BJ (cell line): ENCODE results near the gene ANKS1A. TPM values are rescaled to one million over a fixed set of nuclear protein-coding genes. Genes with fewer than 3 reads are reported as not detected.

Experiments
- CTCF ChIA-PET: fragments of 350-600 bp; formaldehyde crosslinking; extraction: SDS; loops from one replicate; lab custom pipeline; 2021; ENCODE audit warnings: antibody characterized with exemption, inconsistent platforms; lab: Yijun Ruan, JAX
- POLR2A ChIA-PET: fragments of 300-600 bp; sonication (Branson Sonifier 250); formaldehyde crosslinking; extraction: SDS; loops from one replicate; lab custom pipeline; 2021; ENCODE audit warnings: antibody characterized with exemption; lab: Charles Lee
- DNase-seq: peaks from one replicate; pipeline ENCODE4 v3.0.0-alpha.2; 2011; ENCODE audit warnings: low read depth
- H3K27me3 ChIP-seq: 2 replicates; pipeline ENCODE4 v1.6.0; 2011; ENCODE audit warnings: low read length; ENCODE audit not compliant: control insufficient read depth, insufficient read depth
- H3K36me3 ChIP-seq: 2 replicates; pipeline ENCODE4 v1.5.1; 2011; ENCODE audit warnings: low read length; ENCODE audit not compliant: control insufficient read depth, insufficient read depth
- H3K4me3 ChIP-seq: 2 replicates; pipeline ENCODE4 v1.5.1; 2011; ENCODE audit warnings: low read depth, mild to moderate bottlenecking, control low read depth, low read length
- polyA plus RNA-seq: library from polyadenylated mRNA; depleted of rRNA; stranded (reverse); fragments of >200 nt; gene quantifications from 2 replicates; pipeline ENCODE4 v1.2.3, GENCODE V29; 2011
- TF ChIP-seq, protein P1 (sequence below): IDR thresholded peaks from 2 replicates; pipeline ENCODE4 v1.5.1; 2011; ENCODE audit warnings: low read depth, mild to moderate bottlenecking, control low read depth, inconsistent platforms, low read length, moderate library complexity; ENCODE audit not compliant: insufficient read depth

ANKS1A gene
- polyA plus RNA-seq, 1 experiment, result 4.2 TPM

DNA sequence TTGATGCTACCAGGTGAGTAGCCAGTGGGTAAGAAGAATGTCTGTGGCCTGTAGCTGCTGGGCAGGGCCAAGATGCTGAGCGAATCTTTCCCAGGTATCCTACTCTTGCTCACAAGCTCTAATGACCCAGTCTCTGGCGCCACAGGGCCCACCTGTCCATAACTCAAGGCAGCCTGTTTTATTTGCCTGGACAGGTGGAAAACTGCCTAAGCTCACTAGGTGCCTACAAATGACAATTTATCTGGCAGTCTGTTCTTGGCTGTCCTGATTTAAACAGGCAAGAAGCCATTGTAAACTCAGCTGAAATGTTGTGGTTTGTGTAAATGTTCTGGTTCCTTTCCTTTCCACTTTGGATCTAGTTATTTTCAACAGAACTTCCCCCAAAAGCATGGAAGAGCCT is 138.8 kb downstream of the ANKS1A start:
- CTCF ChIA-PET, result interaction anchor here (0.8 to 2.1 kb wide), 5 partner anchors 20 to 100 kb away, joined by 3 to 6 read pairs (median 3); no protein-coding TSS in a partner anchor

DNA sequence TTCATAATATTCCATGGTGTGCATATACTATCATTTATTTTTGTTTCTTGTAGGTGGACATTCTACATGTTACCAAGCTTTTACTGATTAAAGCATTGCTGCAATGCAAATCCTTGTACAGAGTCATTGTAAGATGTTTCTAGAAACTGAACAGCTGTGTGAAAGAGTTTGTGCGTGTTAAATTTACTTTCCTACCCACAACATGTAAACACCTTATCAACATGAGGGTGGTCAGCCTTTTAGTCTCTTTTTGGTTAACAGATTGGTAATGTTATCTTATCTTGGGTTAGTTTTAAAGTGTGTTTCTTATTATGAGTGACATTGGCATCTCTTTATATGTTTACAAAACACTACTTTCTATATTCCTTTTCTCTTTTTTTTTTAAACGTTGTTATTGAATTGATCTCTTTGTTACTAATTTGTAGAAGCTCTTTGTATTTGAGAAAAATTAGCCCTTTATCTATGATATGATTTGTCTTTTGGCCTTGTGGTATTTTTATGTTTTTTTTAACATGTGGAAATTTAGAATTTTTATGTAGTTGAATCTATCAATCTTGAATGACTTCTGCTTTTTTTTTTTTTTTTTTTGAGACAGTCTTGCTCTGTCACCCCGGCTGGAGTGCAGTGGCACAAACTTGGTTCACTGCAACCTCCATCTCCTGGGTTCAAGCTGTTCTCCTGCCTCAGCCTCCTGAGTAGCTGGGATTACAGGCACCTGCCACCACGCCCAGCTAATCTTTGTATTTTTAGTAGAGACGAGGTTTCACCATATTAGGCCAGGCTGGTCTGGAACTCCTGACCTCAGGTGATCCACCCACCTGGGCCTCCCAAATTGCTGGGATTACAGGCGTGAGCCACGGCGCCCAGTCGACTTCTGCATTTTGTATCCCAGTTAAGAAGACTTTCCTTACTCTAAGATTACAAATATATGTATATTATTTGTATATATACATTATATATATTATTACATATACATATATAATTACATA is 140.0 kb downstream of the ANKS1A start:
- Histone ChIP-seq H3K27me3 (no peaks in the 10 kb centered on the region), H3K36me3 (no peaks in the 10 kb centered on the region), H3K4me3 (no peak overlapping the region)
- POLR2A ChIA-PET, result no interaction called here
- TF ChIP-seq, protein P1, sequence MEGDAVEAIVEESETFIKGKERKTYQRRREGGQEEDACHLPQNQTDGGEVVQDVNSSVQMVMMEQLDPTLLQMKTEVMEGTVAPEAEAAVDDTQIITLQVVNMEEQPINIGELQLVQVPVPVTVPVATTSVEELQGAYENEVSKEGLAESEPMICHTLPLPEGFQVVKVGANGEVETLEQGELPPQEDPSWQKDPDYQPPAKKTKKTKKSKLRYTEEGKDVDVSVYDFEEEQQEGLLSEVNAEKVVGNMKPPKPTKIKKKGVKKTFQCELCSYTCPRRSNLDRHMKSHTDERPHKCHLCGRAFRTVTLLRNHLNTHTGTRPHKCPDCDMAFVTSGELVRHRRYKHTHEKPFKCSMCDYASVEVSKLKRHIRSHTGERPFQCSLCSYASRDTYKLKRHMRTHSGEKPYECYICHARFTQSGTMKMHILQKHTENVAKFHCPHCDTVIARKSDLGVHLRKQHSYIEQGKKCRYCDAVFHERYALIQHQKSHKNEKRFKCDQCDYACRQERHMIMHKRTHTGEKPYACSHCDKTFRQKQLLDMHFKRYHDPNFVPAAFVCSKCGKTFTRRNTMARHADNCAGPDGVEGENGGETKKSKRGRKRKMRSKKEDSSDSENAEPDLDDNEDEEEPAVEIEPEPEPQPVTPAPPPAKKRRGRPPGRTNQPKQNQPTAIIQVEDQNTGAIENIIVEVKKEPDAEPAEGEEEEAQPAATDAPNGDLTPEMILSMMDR, result no peak
- no peak for DNase-seq
- CTCF ChIA-PET, result interaction anchor here (1.0 kb wide), 1 partner anchor 10 kb away, joined by 3 read pairs; no protein-coding TSS in a partner anchor

More for the DNA sequence above, 138.8 kb downstream of the ANKS1A start:
- TF ChIP-seq, protein P1, result no peak
- POLR2A ChIA-PET, result no interaction called here
- Histone ChIP-seq H3K4me3 (no peak overlapping the region), H3K27me3 (no peaks in the 10 kb centered on the region), H3K36me3 (no peaks in the 10 kb centered on the region)
- no peak for DNase-seq

DNA sequence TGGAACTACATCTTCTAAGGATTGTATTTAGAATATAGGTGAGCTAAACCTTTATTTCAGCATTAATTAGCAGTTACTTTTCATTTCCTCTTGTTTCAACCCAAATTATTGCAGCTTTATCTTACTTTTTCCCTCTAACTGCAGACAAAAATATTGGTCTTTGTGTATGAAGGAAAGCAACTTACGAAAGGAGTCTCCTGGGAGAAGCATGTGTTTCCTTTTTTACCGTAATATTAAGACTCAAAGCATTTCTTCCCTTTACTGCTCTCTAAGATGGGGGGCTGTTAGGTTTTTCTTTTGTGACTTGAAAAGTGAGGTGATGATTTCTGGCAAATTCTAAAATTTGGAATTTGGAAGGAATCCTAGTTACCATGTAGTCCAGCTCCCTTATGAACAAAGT is 141.0 kb downstream of the ANKS1A start:
- TF ChIP-seq, protein P1, result no peak
- ChIA-PET CTCF (no interaction called here), POLR2A (no interaction called here)
- Histone ChIP-seq H3K4me3 (no peak overlapping the region), H3K27me3 (no peaks in the 10 kb centered on the region), H3K36me3 (no peaks in the 10 kb centered on the region)
- DNase-seq, result no peak

DNA sequence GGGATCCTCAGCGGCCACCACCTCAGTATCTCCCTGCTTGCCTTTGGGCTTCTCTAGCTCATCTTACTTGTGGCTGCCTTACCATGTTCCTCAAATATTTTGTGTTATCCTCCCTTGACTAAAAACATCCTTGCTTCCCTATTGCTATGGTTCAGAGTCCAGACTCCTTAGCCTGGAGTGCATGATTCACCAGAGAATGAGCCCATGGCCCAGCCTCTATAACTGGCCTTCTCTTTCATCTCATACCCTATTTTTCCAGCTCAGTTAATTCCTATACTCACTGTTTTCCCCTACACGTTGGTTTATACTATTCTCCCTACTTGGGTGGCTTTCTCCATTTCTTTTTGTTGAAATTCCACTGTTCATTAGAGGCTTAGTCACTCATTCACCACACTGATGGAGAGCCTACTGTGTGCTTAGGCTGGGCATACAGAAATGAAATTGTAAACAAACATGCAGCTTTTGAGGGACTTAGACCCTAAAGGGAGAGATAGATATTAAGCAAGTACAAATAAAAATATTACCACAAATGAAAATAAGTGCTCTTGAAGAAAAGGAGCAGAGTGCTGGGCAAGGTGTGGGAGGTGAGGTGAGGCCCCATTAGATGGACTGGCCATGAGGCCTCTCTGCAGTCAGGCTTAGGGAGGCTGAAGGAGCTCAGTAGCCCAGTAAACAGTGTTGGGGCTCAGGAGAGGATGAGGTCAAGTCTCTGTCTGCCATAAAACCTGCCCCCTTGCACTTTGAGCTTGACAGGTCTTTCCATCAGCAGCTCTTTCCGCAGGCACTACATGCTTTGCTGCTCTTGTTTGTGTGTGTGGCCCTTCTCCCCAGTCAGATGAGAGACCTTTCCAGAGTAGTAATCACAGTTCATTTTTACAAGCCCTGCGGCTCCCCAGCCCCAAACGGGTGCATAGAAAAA is 142.8 kb downstream of the ANKS1A start:
- Histone ChIP-seq H3K27me3 (no peaks in the 10 kb centered on the region), H3K4me3 (no peak overlapping the region), H3K36me3 (no peaks in the 10 kb centered on the region)
- ChIA-PET CTCF (interaction anchor here (0.6 to 0.9 kb wide), 2 partner anchors 11 to 31 kb away, joined by 3 read pairs; no protein-coding TSS in a partner anchor), POLR2A (no interaction called here)
- TF ChIP-seq, protein P1, result no peak
- DNase-seq, result no peak
